Thyroid gland (tissue), 4 donors: ENCODE data around the gene KRTAP2-3. TPM values are rescaled to one million over a fixed set of nuclear protein-coding genes. Genes with fewer than 3 reads are reported as not detected.

Experiments used
- DNase-seq, 2 donors: peaks; one replicate each; pipeline ENCODE4 v3.0.0-alpha.2; 2019
- H3K27ac ChIP-seq, 3 donors: fragments of 200-600 bp; sonication (generic); 1 replicate in 2 of 3; 2 replicates in 1 of 3; pipeline ENCODE4 v1.5.1; 2016 to 2019; ENCODE audit warnings: mild to moderate bottlenecking in 1 of 3, moderate library complexity in 1 of 3
- H3K27me3 ChIP-seq: fragments of 200-600 bp; sonication (generic); one replicate; pipeline ENCODE4 v1.5.1; 2019
- H3K36me3 ChIP-seq, 2 donors: fragments of 200-600 bp; sonication (generic); one replicate each; pipeline ENCODE4 v1.5.1; 2016 to 2019
- H3K4me1 ChIP-seq, 2 donors: fragments of 200-600 bp; sonication (generic); one replicate each; pipeline ENCODE4 v1.5.1; 2017 to 2019
- H3K4me3 ChIP-seq, 3 donors: fragments of 200-600 bp; sonication (generic); replicated peaks in 1 of 3; 1 replicate in 2 of 3; 2 replicates in 1 of 3; pipeline ENCODE4 v1.5.1; 2016; ENCODE audit warnings: mild to moderate bottlenecking in 1 of 3
- H3K9me3 ChIP-seq: fragments of 200-600 bp; sonication (generic); one replicate; pipeline ENCODE4 v1.5.1; 2017
- CTCF ChIP-seq, 6 experiments: fragments of 200-600 bp in 3 of 6; fragments of 450-650 bp in 3 of 6; sonication (generic) in 3 of 6; IDR thresholded peaks; one replicate each; pipeline ENCODE4 v1.5.1; 2016 to 2019; ENCODE audit warnings: antibody characterized with exemption in 6 of 6, mild to moderate bottlenecking in 2 of 6, inconsistent platforms in 1 of 6, moderate library complexity in 1 of 6
- POLR2A ChIP-seq, 2 donors: fragments of 450-650 bp; IDR thresholded peaks; one replicate each; pipeline ENCODE4 v1.6.1; 2017; ENCODE audit warnings: antibody characterized with exemption in 2 of 2, mild to moderate bottlenecking in 2 of 2, moderate library complexity in 1 of 2
- WGBS, 2 donors: methylation state at CpG; one replicate each; pipeline ENCODE4 v1.1.5; 2017; 5-methylcytosine and 5-hydroxymethylcytosine counted together
- intact Hi-C: fragments of 100-400 bp; cut with DNase I; formaldehyde crosslinking; loops from one replicate; pipeline ENCODE4 v1.15.1; 2023
- total RNA-seq, 4 donors: library from RNA; depleted of rRNA; stranded (reverse); fragments of >200 nt; gene quantifications; one replicate each; pipeline ENCODE4 v1.2.3, GENCODE V29; 2016

The KRTAP2-3 gene
- total RNA-seq, 4 donors from 2014 or later = not detected

- Histone ChIP-seq H3K4me3 (no peak overlapping the region), H3K27ac (no peak overlapping the region), H3K9me3 (no peaks in the 10 kb centered on the region), H3K36me3 (no peaks in the 10 kb centered on the region), H3K4me1 (no peaks in the 10 kb centered on the region), H3K27me3 (no peaks in the 10 kb centered on the region)
- no peak for DNase-seq
- intact Hi-C loops = no loop called here
- TF ChIP-seq POLR2A (IDR thresholded peaks at IDR 0.05) = no peak
- TF ChIP-seq CTCF (IDR thresholded peaks at IDR 0.05) = no peak
- 91 to 97% methylated on average over 1 of the region's 1 CpG for WGBS, 2 donors
Measured at GRCh38 chr17:41009936-41010335, 50.0 kb downstream of the KRTAP2-3 start.

GRCh38 chr17:41009301-41009760 lies 50.6 kb downstream of the KRTAP2-3 start:
- H3K27ac ChIP-seq = no peak overlapping the region
- H3K4me3 ChIP-seq = no peak overlapping the region
- TF ChIP-seq CTCF (IDR thresholded peaks at IDR 0.05) (no peak), POLR2A (IDR thresholded peaks at IDR 0.05) (no peak)
- H3K36me3 ChIP-seq = no peaks in the 10 kb centered on the region
- intact Hi-C loops = no loop called here
- H3K9me3 ChIP-seq = no peaks in the 10 kb centered on the region
- no peak for DNase-seq
- WGBS, 2 donors = 61% methylated on average over 4 of the region's 4 CpGs
- peaks cover 0 to 2% of the 10 kb centered on the region in 2 donors for H3K4me1 ChIP-seq
- H3K27me3 ChIP-seq = no peaks in the 10 kb centered on the region

Other genes with a start within 250 kb of the KRTAP2-3 start
- gene KRT10, start 237.5 kb downstream of the KRTAP2-3 start, total RNA-seq = 10 to 100 TPM in 2 of 4 donors, 1 to 10 TPM in 2; 1.3 to 10.8 (median 8.8) TPM
- not detected for gene KRT12, start 192.9 kb downstream of the KRTAP2-3 start, total RNA-seq
- gene KRT20, start 174.9 kb downstream of the KRTAP2-3 start, total RNA-seq = not detected
- gene KRT23, start 122.5 kb downstream of the KRTAP2-3 start, total RNA-seq = 1 to 10 TPM in 1 of 4 donors, not detected in 3; 4.6 TPM
- not detected for gene KRT39, start 93.2 kb downstream of the KRTAP2-3 start, total RNA-seq
- gene KRT40, start 75.8 kb downstream of the KRTAP2-3 start, total RNA-seq = not detected
- gene KRTAP3-3, start 66.0 kb downstream of the KRTAP2-3 start, total RNA-seq = not detected
- gene KRTAP3-2, start 60.2 kb downstream of the KRTAP2-3 start, total RNA-seq = not detected
- not detected for gene KRTAP3-1, start 51.0 kb downstream of the KRTAP2-3 start, total RNA-seq
- gene KRTAP1-5, start 32.9 kb downstream of the KRTAP2-3 start, total RNA-seq = not detected
- not detected for gene KRTAP1-4, start 29.9 kb downstream of the KRTAP2-3 start, total RNA-seq
- gene KRTAP1-3, start 25.2 kb downstream of the KRTAP2-3 start, total RNA-seq = not detected
- not detected for gene KRTAP1-1, start 18.7 kb downstream of the KRTAP2-3 start, total RNA-seq
- not detected for gene KRTAP2-1, start 12.8 kb downstream of the KRTAP2-3 start, total RNA-seq
- not detected for gene KRTAP2-2, start 4.9 kb downstream of the KRTAP2-3 start, total RNA-seq
- not detected for gene KRTAP2-4, start 5.8 kb upstream of the KRTAP2-3 start, total RNA-seq
- not detected for gene KRTAP4-7, start 24.0 kb upstream of the KRTAP2-3 start, total RNA-seq
- not detected for gene KRTAP4-8, start 38.0 kb upstream of the KRTAP2-3 start, total RNA-seq
- gene KRTAP4-16, start 42.1 kb upstream of the KRTAP2-3 start, total RNA-seq = not detected
- not detected for gene KRTAP4-9, start 45.3 kb upstream of the KRTAP2-3 start, total RNA-seq
- not detected for gene KRTAP4-11, start 58.3 kb upstream of the KRTAP2-3 start, total RNA-seq
- not detected for gene KRTAP4-12, start 64.1 kb upstream of the KRTAP2-3 start, total RNA-seq
- not detected for gene KRTAP4-6, start 80.4 kb upstream of the KRTAP2-3 start, total RNA-seq
- gene KRTAP4-5, start 89.7 kb upstream of the KRTAP2-3 start, total RNA-seq = not detected
- not detected for gene KRTAP4-4, start 100.6 kb upstream of the KRTAP2-3 start, total RNA-seq
- gene KRTAP4-3, start 108.1 kb upstream of the KRTAP2-3 start, total RNA-seq = not detected
- not detected for gene KRTAP4-2, start 118.1 kb upstream of the KRTAP2-3 start, total RNA-seq
- not detected for gene KRTAP4-1, start 124.8 kb upstream of the KRTAP2-3 start, total RNA-seq
- not detected for gene KRTAP9-1, start 129.8 kb upstream of the KRTAP2-3 start, total RNA-seq
- not detected for gene KRTAP9-2, start 166.5 kb upstream of the KRTAP2-3 start, total RNA-seq
- gene KRTAP9-3, start 172.3 kb upstream of the KRTAP2-3 start, total RNA-seq = not detected
- gene KRTAP9-8, start 177.9 kb upstream of the KRTAP2-3 start, total RNA-seq = not detected
- not detected for gene KRTAP9-4, start 189.6 kb upstream of the KRTAP2-3 start, total RNA-seq
- gene KRTAP9-9, start 195.3 kb upstream of the KRTAP2-3 start, total RNA-seq = not detected
- not detected for gene KRTAP9-6, start 205.3 kb upstream of the KRTAP2-3 start, total RNA-seq
- gene KRTAP9-7, start 215.6 kb upstream of the KRTAP2-3 start, total RNA-seq = not detected
- not detected for gene KRTAP29-1, start 242.7 kb upstream of the KRTAP2-3 start, total RNA-seq
- gene KRTAP16-1, start 249.2 kb upstream of the KRTAP2-3 start, total RNA-seq = not detected